Measurements from ENCODE around the gene NDUFAF8.

NDUFAF8 gene

DNA sequence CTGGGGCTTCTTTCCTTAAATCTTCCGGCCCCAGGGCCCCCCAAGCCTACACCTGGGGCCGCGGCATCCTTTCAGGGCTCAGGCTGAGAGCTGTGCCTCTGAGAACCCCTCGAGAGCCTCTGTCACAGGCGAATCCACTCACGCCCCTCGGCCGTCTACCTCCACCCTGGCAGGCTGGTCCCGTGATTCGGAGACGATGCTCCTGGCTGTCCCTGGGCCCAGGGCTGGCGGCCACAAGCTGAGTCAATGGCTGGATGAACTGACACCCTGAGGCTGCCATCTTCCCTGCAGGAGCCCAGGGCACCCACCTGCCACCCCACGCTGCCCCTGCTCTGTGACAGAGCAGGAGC, 4.6 kb upstream of the NDUFAF8 start:
- Histone ChIP-seq H3K4me3 (ENCODE audit: extremely low read depth, insufficient read depth, low read length, poor library complexity, severe bottlenecking) (no peak overlapping the region), H3K9me3 (ENCODE audit: control insufficient read depth, low read length) (no peaks in the 10 kb centered on the region), H3K27ac (ENCODE audit: low read depth, low read length, severe bottlenecking) (no peak overlapping the region), H3K4me1 (ENCODE audit: control insufficient read depth, insufficient read depth, low read length, poor library complexity, severe bottlenecking) (peaks cover 15% of the 10 kb centered on the region), H3K36me3 (ENCODE audit: control insufficient read depth, insufficient read depth, low read length) (peaks cover 43% of the 10 kb centered on the region)
- 95 to 96% methylated on average over 11 to 12 of the region's 13 CpGs for WGBS, 2 experiments (ENCODE audit: insufficient coverage in 2 of 2)

DNA sequence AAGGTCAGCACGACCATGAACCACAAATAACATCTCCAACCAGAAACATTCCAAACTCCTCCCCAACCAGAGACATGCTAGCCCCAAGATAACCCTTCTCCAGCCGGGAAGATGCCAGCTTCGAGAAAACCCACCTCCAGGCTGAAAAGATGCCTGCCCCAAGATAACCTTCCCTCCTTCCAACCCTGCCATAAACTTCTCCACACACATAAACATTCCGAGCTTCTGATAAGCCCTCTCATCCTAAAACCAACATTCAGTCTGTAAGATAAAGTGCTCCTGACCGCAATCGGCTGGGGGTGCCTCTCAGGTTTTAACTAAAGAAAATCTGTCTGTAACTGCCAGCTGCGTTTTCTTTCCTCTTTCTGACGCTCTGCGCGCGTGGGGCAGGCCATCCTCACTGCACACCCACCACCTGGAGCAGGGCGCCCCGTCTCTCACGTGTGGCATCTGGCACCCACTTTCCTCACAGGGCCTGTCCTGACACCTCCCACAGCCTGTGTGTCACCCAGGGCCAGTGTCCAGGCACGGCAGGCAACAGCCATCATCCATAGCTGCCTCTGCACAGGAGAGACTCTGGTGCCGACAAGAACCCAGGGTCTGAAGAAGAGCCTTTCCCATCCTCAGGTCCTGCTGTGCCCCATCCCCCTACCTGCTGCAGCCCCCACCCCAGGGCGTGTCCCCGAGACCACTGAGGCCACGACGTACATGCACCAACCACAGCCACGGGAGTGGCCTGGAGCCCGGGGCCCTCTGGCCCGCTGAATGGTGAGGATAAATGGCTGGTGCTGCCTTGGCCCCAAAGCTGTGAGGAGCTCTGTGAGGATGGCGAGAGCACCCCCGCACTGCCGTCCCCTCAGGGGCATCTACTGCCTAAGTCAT, 3.9 kb upstream of the NDUFAF8 start:
- Histone ChIP-seq H3K27ac (ENCODE audit: low read depth, low read length, severe bottlenecking) (peak overlapping the region; percentile 39), H3K36me3 (ENCODE audit: control insufficient read depth, insufficient read depth, low read length) (peaks cover 36% of the 10 kb centered on the region), H3K9me3 (ENCODE audit: control insufficient read depth, low read length) (no peaks in the 10 kb centered on the region), H3K4me3 (ENCODE audit: extremely low read depth, insufficient read depth, low read length, poor library complexity, severe bottlenecking) (no peak overlapping the region), H3K4me1 (ENCODE audit: control insufficient read depth, insufficient read depth, low read length, poor library complexity, severe bottlenecking) (peaks cover 17% of the 10 kb centered on the region)
- 90 to 93% methylated on average over 16 to 25 of the region's 26 CpGs for WGBS, 2 experiments (ENCODE audit: insufficient coverage in 2 of 2)

DNA sequence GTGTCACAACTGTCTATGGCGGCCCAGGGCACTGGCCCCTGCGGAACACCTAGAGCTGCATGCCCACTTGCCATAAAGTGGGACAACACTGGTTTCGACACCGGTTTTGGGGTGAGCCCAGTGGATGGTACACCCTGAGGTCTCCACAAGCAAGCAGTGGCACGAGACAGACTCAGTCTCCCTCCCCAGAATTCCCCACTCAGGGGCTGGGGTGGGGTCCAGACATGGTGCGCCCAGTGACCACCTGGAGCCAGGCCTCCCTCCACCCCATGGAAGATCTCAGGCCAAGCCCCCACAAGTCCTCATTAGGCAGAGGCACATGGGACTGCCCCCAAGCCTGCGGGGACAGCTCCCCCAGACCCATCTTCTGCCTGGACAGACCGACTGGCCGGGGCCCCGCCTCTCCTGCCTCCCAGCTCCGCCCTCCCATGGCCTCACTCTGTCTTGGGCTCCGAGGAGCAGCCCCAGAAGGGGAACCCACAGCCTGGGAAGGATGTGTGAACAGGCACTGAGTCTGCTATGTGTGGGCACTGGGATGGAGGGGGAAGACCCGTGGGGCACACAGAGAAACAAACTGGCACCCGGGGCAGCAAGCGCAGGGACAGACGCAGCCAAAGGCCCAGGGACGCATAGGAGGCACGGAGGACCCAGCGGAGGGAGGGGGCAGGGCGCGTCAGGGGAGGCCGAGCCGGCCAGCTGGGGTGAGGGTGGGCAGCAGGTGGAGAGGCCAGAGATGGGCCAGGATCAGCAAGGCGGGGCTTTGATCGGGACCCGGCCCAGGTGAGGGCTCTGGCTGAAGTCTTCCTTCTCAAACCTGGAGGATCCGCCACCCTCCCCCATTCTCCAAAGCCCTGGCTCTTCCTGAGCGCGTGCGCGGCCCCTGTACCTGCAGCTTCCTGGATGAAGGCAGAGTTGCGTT, 3.0 kb upstream of the NDUFAF8 start:
- Histone ChIP-seq H3K9me3 (ENCODE audit: control insufficient read depth, low read length) (no peaks in the 10 kb centered on the region), H3K4me3 (ENCODE audit: extremely low read depth, insufficient read depth, low read length, poor library complexity, severe bottlenecking) (no peak overlapping the region), H3K27ac (ENCODE audit: low read depth, low read length, severe bottlenecking) (no peak overlapping the region), H3K36me3 (ENCODE audit: control insufficient read depth, insufficient read depth, low read length) (peaks cover 33% of the 10 kb centered on the region), H3K4me1 (ENCODE audit: control insufficient read depth, insufficient read depth, low read length, poor library complexity, severe bottlenecking) (peaks cover 18% of the 10 kb centered on the region)
- WGBS, 2 experiments (ENCODE audit: insufficient coverage in 2 of 2) = 96 to 97% methylated on average over 21 to 25 of the region's 32 CpGs

DNA sequence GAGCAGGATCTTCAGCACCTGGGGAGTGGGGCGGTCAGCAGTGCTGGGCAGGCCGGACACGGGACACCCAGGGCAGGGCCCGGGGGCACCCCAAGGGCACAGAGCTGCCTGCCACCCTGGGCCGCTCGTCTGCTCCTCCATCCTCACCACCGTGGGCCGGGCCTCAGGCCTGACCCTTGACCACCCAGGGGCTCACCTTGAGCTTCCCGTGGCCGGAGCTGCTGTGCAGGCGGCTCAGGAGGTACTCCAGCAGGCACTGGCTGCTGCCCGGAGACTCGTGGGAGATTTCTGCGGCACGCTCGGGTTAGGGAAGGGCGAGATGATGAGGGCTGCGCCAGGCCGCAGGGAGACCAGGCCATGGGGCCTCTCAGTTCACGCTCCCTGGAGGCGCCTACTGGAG, 2.3 kb upstream of the NDUFAF8 start:
- H3K36me3 ChIP-seq (ENCODE audit: control insufficient read depth, insufficient read depth, low read length) = peaks cover 33% of the 10 kb centered on the region
- 92 to 96% methylated on average over 18 to 21 of the region's 21 CpGs for WGBS, 2 experiments (ENCODE audit: insufficient coverage in 2 of 2)
- no peaks in the 10 kb centered on the region for H3K9me3 ChIP-seq (ENCODE audit: control insufficient read depth, low read length)
- no peak overlapping the region for H3K4me3 ChIP-seq (ENCODE audit: extremely low read depth, insufficient read depth, low read length, poor library complexity, severe bottlenecking)
- H3K4me1 ChIP-seq (ENCODE audit: control insufficient read depth, insufficient read depth, low read length, poor library complexity, severe bottlenecking) = peaks cover 18% of the 10 kb centered on the region
- no peak overlapping the region for H3K27ac ChIP-seq (ENCODE audit: low read depth, low read length, severe bottlenecking)

DNA sequence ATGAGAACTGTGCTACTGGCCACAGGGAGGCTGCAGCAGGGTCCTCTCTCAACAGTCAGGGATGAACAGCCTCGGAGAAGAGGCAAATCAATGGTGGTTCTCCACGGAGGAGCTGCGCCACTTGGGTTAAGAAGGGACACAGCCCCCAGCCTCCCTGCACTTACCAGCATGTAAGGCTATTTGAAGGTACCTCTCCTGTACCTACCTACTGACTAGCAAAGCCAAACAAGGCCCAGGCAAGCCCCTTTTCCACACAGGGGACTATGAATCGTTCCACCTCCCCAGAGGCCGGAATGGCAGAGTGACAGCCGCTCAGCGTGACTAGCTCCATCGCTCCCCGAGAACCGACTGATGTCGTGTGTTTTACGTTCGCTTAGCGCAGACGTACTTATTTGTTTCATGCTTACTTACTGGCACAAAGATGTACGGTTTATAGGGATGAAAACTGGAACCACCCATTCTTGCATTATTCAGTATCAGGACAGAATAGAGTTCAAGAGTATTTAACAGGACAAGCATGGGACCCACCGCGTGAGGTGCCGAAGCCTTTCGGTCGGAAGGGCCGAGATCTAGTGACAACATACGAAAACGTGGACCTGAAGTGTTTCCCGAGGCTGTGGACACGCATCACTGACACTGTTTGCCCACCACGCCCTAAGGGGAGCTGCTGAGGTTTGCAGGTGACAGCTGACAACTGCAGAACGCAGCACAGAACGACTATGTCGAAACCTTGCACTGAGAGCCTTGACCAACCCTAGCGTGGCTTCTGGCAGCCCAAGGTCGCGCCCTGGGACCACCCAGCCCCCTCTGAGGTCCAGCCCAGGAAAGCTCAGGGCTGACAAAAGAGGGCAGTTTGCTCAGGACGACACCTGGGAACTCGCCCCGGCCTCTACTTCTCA, 1.3 kb upstream of the NDUFAF8 start:
- WGBS, 2 experiments (ENCODE audit: insufficient coverage in 2 of 2) = 66 to 71% methylated on average over 36 of the region's 36 CpGs
- H3K4me3 ChIP-seq (ENCODE audit: extremely low read depth, insufficient read depth, low read length, poor library complexity, severe bottlenecking) = peak overlapping the region; percentile 91

DNA sequence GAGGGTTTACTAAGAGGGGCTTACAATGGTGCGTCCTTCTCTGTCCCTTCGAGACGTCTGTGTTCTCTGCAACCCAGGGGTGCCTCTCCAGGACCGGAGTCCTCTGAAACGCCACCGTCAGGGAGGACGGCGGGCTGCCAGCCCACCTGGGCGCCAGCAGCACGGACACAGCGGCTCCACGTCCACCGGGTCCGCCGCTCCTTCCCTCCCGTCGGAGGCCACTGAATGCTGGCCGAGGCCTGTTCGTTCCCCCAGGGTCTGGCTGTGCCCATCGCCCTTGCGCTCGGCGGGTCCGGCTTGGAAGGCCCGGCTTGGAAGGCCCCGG, 666 bp upstream of the NDUFAF8 start:
- no peaks in the 10 kb centered on the region for H3K9me3 ChIP-seq (ENCODE audit: control insufficient read depth, low read length)
- H3K4me1 ChIP-seq (ENCODE audit: control insufficient read depth, insufficient read depth, low read length, poor library complexity, severe bottlenecking) = peaks cover 18% of the 10 kb centered on the region
- peaks cover 27% of the 10 kb centered on the region for H3K36me3 ChIP-seq (ENCODE audit: control insufficient read depth, insufficient read depth, low read length)
- 1% methylated on average over 25 to 26 of the region's 26 CpGs for WGBS, 2 experiments (ENCODE audit: insufficient coverage in 2 of 2)
- peak overlapping the region; percentile 91 for H3K4me3 ChIP-seq (ENCODE audit: extremely low read depth, insufficient read depth, low read length, poor library complexity, severe bottlenecking)
- no peak overlapping the region for H3K27ac ChIP-seq (ENCODE audit: low read depth, low read length, severe bottlenecking)

More for the DNA sequence above, 1.3 kb upstream of the NDUFAF8 start:
- Histone ChIP-seq H3K36me3 (ENCODE audit: control insufficient read depth, insufficient read depth, low read length) (peaks cover 31% of the 10 kb centered on the region), H3K4me1 (ENCODE audit: control insufficient read depth, insufficient read depth, low read length, poor library complexity, severe bottlenecking) (peaks cover 18% of the 10 kb centered on the region), H3K27ac (ENCODE audit: low read depth, low read length, severe bottlenecking) (no peak overlapping the region), H3K9me3 (ENCODE audit: control insufficient read depth, low read length) (no peaks in the 10 kb centered on the region)

DNA sequence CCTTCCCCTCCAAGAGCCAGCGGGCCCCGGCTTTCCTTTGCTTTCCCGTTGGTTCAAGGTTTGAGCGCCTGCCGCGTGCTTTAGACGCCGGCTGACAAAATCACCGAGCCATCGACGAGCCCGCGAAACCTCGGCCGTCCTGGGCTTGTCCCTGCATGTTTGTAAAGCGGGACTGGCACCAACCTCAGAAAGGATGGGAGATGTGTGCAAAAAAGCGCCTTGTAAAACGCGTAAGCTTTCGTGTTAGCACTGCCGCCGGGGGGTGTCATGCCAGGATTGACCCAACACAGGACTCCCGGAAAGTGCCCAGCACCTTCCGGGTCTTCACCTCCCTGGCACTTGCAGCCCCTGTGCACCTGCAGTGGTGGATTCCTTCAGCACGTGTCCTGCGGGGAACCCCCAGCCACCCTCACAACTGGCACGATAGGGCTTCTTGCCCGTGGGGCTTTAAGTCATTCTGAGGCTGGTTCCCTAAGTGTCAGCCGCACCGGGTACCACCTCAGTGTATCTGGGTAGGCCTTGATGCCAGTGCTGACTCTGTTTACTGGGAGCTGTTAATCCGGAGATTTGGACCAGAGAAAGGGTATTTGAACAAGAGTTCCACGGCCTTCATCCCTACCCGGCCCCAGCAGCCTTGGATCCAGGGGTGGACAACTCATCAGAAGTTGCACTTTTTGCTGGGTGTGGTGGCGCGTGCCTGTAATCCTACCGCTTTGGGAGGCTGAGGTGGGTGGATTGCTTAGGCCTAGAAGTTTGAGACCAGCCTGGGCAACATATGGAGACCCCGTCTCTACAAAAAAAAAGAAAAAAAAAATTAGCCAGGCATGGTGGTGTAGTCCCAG, 817 bp downstream of the NDUFAF8 start:
- H3K36me3 ChIP-seq (ENCODE audit: control insufficient read depth, insufficient read depth, low read length) = peaks cover 22% of the 10 kb centered on the region
- H3K4me3 ChIP-seq (ENCODE audit: extremely low read depth, insufficient read depth, low read length, poor library complexity, severe bottlenecking) = peak overlapping the region; percentile 91
- peaks cover 18% of the 10 kb centered on the region for H3K4me1 ChIP-seq (ENCODE audit: control insufficient read depth, insufficient read depth, low read length, poor library complexity, severe bottlenecking)
- WGBS, 2 experiments (ENCODE audit: insufficient coverage in 2 of 2) = 18 to 22% methylated on average over 35 to 37 of the region's 37 CpGs
- H3K27ac ChIP-seq (ENCODE audit: low read depth, low read length, severe bottlenecking) = peak overlapping the region; percentile 54
- no peaks in the 10 kb centered on the region for H3K9me3 ChIP-seq (ENCODE audit: control insufficient read depth, low read length)

DNA sequence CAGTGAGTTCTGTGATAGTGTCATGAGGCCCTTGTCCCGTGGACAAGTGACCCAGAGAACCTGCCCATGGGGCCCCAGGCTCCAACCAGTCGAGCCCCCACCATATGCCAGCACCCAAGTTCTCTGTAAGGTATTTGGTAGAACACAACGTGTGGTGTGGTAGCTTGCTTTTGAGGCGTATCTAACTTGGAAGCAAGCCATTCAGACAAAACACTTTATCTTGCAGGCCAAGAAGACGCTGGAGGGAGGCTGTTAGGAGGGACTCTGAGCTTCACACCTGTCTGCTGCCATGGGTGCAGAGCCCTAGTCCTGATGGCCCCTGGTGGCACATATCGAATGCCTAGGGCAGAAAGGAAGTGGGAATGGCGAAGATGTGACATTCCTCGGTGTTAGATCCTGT, 1.6 kb downstream of the NDUFAF8 start:
- Histone ChIP-seq H3K9me3 (ENCODE audit: control insufficient read depth, low read length) (no peaks in the 10 kb centered on the region), H3K27ac (ENCODE audit: low read depth, low read length, severe bottlenecking) (no peak overlapping the region), H3K4me1 (ENCODE audit: control insufficient read depth, insufficient read depth, low read length, poor library complexity, severe bottlenecking) (peaks cover 10% of the 10 kb centered on the region), H3K36me3 (ENCODE audit: control insufficient read depth, insufficient read depth, low read length) (peaks cover 22% of the 10 kb centered on the region), H3K4me3 (ENCODE audit: extremely low read depth, insufficient read depth, low read length, poor library complexity, severe bottlenecking) (no peak overlapping the region)
- WGBS, 2 experiments (ENCODE audit: insufficient coverage in 2 of 2) = 90 to 91% methylated on average over 5 to 7 of the region's 8 CpGs

DNA sequence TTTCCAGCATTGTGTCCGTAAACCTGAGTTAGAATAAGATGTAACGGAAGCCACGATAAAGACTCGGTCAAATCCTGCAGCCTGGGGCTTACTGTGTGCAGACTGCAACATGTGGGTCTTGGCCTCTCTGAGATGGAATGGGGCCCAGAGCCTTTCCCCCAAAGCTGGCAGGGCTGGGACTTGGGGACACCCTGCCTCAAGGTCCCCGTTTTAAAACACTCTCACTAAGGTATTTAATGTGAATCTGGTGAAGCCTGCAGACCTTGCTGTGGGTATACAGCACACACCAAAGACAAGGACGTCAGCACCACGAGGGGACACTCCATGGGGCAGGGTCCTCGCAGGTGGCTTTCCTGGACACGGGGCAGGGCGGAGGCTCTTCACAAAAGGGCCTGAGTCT, 2.1 kb downstream of the NDUFAF8 start:
- Histone ChIP-seq H3K4me3 (ENCODE audit: extremely low read depth, insufficient read depth, low read length, poor library complexity, severe bottlenecking) (no peak overlapping the region), H3K27ac (ENCODE audit: low read depth, low read length, severe bottlenecking) (no peak overlapping the region), H3K9me3 (ENCODE audit: control insufficient read depth, low read length) (no peaks in the 10 kb centered on the region), H3K36me3 (ENCODE audit: control insufficient read depth, insufficient read depth, low read length) (peaks cover 22% of the 10 kb centered on the region), H3K4me1 (ENCODE audit: control insufficient read depth, insufficient read depth, low read length, poor library complexity, severe bottlenecking) (peaks cover 9% of the 10 kb centered on the region)
- 92 to 95% methylated on average over 9 to 10 of the region's 10 CpGs for WGBS, 2 experiments (ENCODE audit: insufficient coverage in 2 of 2)

Measured in mesodermal cell (in vitro differentiated cells).